Muscle layer of duodenum (tissue), 2 donors: ENCODE measurements around the gene NR0B1.

Source experiments
- H3K27ac ChIP-seq: one replicate; pipeline ENCODE4 v1.7.0; 2013; ENCODE audit warnings: mild to moderate bottlenecking, low read length
- H3K27me3 ChIP-seq: one replicate; pipeline ENCODE4 v1.7.0; 2013; ENCODE audit warnings: low read depth, mild to moderate bottlenecking, control low read depth, low read length
- H3K36me3 ChIP-seq, 2 donors: one replicate each; pipeline ENCODE4 v1.7.0; 2013; ENCODE audit warnings: low read length in 2 of 2, control low read depth in 1 of 2, mild to moderate bottlenecking in 1 of 2; ENCODE audit not compliant: insufficient read depth in 2 of 2, control insufficient read depth in 1 of 2
- H3K4me1 ChIP-seq, 2 donors: one replicate each; pipeline ENCODE4 v1.7.0; 2013; ENCODE audit warnings: low read length in 2 of 2, mild to moderate bottlenecking in 2 of 2, control low read depth in 1 of 2, moderate library complexity in 1 of 2; ENCODE audit not compliant: insufficient read depth in 2 of 2, control insufficient read depth in 1 of 2
- H3K4me3 ChIP-seq, 2 donors: one replicate each; pipeline ENCODE4 v1.7.0; 2013; ENCODE audit warnings: low read length in 2 of 2, low read depth in 1 of 2, mild to moderate bottlenecking in 1 of 2
- H3K9me3 ChIP-seq, 2 donors: one replicate each; pipeline ENCODE4 v1.7.0; 2013; ENCODE audit warnings: low read length in 2 of 2, control low read depth in 1 of 2, mild to moderate bottlenecking in 1 of 2; ENCODE audit not compliant: control insufficient read depth in 1 of 2
- donor health status: healthy.

Gene NR0B1

DNA sequence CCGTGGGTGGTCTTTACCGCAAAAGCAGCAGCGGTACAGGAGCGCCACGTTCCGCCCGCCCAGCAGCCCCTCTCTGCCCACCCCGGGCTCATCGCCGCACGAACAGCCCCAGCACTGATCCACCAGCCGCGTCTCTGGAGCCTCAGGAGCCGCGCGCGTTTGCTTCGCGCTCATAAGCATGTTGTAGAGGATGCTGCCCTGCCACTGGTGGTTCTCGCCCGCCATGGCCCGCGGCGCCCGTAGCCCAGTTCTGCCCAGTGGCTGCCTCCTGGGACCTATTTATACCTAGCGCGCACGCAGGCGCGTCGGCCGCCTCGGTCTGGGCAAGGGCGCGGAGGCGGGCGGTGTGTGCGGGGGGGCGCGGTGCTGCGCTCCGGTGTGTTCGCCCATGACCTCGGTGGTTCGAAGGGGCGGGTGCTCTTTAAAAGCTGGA lies at the start of gene NR0B1:
NR0B1 (minus strand) TSS at position 252 of the 433 bp plus-strand sequence; CDS start at position 225, 27 bp downstream.
- Histone ChIP-seq H3K4me3 (peak within 1 kb of the TSS in 1 of 2 donors; percentile 46), H3K4me1 (peaks cover 0 to 8% of the 10 kb centered on the region in 2 donors), H3K27me3 (no peaks in the 10 kb centered on the region), H3K9me3 (no peaks in the 10 kb centered on the region), H3K27ac (no peak within 1 kb of the TSS), H3K36me3 (no peaks in the 10 kb centered on the region)

DNA sequence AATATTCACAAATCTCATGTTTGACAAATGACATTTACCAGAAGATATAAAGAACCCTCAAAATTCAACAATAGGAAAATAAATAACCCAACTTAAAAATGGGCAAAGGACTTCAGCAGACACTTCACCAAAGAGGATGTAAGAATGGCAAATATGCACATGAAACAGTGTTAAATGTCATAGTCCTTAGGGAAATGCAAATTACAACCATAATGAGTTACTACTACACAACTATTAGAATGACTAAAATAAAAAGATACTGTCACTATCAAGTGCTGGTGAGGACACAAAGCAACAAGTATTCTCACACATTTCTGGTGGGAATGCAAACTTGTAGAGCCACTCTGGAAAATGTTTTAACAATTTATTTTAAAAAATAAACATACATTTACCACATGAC lies 40.8 kb upstream of the NR0B1 start:
- Histone ChIP-seq H3K9me3 (peaks cover 0 to 3% of the 10 kb centered on the region in 2 donors), H3K27me3 (no peaks in the 10 kb centered on the region), H3K4me1 (no peaks in the 10 kb centered on the region), H3K27ac (no peak overlapping the region), H3K36me3 (no peaks in the 10 kb centered on the region), H3K4me3 (no peak overlapping the region)

DNA sequence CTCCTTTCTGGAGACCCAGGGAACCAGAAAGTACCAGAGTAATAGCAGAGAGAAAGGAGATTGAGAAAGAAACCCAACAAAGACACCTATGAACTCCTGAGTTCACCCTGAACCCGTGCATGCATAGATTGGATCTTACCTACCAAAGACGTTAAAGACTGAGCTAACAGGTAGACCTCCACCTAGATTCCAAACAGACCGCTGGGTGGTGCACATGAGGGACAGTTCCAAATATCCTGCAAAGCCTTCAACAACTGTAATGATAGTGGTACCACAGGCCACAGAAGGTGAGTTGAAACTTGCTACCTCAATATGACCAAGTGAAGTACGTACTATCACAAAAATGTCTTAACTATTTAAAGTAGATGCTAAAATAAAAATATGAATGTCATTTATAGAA lies 34.0 kb upstream of the NR0B1 start:
- no peak overlapping the region for H3K27ac ChIP-seq
- H3K9me3 ChIP-seq, result no peaks in the 10 kb centered on the region
- H3K27me3 ChIP-seq, result no peaks in the 10 kb centered on the region
- no peaks in the 10 kb centered on the region for H3K36me3 ChIP-seq
- H3K4me1 ChIP-seq, result no peaks in the 10 kb centered on the region
- H3K4me3 ChIP-seq, result no peak overlapping the region

- no peaks in the 10 kb centered on the region for H3K4me1 ChIP-seq
- no peaks in the 10 kb centered on the region for H3K36me3 ChIP-seq
- no peaks in the 10 kb centered on the region for H3K9me3 ChIP-seq
- no peak overlapping the region for H3K27ac ChIP-seq
- H3K4me3 ChIP-seq, result no peak overlapping the region
- no peaks in the 10 kb centered on the region for H3K27me3 ChIP-seq
Observed at GRCh38 chrX:30340753-30341152, 31.6 kb upstream of the NR0B1 start.

DNA sequence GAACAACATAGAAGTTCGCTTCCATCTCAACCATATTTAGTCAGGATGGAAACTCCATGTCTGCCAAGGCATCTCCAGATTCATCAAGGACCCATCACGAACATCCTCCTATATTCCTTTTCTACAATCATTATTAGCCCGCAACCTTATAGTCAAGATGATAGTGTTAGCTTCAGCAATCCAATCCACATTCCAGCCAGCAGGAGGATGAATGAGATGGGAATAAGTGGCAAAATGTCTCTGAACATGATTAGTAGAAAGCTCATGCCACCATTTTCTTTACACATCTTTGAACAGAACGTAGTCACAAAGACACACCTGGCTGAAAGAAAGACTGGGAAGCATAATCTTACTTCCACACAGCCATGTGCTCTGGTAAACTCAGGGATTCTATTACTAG lies 18.6 kb upstream of the NR0B1 start:
- no peak overlapping the region for H3K4me3 ChIP-seq
- no peaks in the 10 kb centered on the region for H3K9me3 ChIP-seq
- H3K27ac ChIP-seq, result no peak overlapping the region
- no peaks in the 10 kb centered on the region for H3K36me3 ChIP-seq
- no peaks in the 10 kb centered on the region for H3K27me3 ChIP-seq
- H3K4me1 ChIP-seq, result no peaks in the 10 kb centered on the region

GRCh38 chrX:30317308-30317707 lies 8.1 kb upstream of the NR0B1 start:
- no peak overlapping the region for H3K4me3 ChIP-seq
- no peaks in the 10 kb centered on the region for H3K4me1 ChIP-seq
- no peaks in the 10 kb centered on the region for H3K9me3 ChIP-seq
- no peaks in the 10 kb centered on the region for H3K36me3 ChIP-seq
- no peak overlapping the region for H3K27ac ChIP-seq
- no peaks in the 10 kb centered on the region for H3K27me3 ChIP-seq

DNA sequence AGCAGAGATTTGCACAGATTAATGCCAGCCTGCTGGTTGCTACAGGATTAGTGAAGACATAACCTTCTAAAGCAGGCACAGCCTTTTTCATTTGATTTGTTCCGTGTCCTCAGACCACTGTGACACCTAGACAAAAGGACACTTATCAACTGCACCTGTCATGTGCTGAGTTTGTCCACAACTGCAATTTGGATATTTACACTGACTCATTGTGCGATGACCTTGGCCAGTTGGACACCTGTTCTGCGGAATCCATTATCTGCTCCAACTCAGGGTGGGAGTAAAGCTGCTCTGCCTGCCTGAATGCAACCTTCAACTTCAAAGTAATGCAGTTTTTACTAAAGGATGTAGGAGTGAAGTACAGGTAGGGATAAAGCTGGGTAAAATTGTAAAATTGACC lies 4.1 kb upstream of the NR0B1 start:
- Histone ChIP-seq H3K27ac (no peak overlapping the region), H3K4me1 (peaks cover 0 to 7% of the 10 kb centered on the region in 2 donors), H3K9me3 (no peaks in the 10 kb centered on the region), H3K27me3 (no peaks in the 10 kb centered on the region), H3K36me3 (no peaks in the 10 kb centered on the region), H3K4me3 (no peak overlapping the region)

- Histone ChIP-seq H3K9me3 (no peaks in the 10 kb centered on the region), H3K4me3 (no peak overlapping the region), H3K36me3 (no peaks in the 10 kb centered on the region), H3K4me1 (peaks cover 0 to 8% of the 10 kb centered on the region in 2 donors), H3K27ac (no peak overlapping the region), H3K27me3 (no peaks in the 10 kb centered on the region)
Observed at GRCh38 chrX:30312858-30313257, 3.7 kb upstream of the NR0B1 start.

- H3K4me1 ChIP-seq, result peaks cover 0 to 8% of the 10 kb centered on the region in 2 donors
- H3K27ac ChIP-seq, result no peak overlapping the region
- H3K36me3 ChIP-seq, result no peaks in the 10 kb centered on the region
- no peaks in the 10 kb centered on the region for H3K27me3 ChIP-seq
- no peaks in the 10 kb centered on the region for H3K9me3 ChIP-seq
- no peak overlapping the region for H3K4me3 ChIP-seq
Observed at GRCh38 chrX:30310429-30311206, 1.4 kb upstream of the NR0B1 start.

GRCh38 chrX:30308263-30309138 lies 689 bp downstream of the NR0B1 start:
- Histone ChIP-seq H3K9me3 (no peaks in the 10 kb centered on the region), H3K27ac (no peak overlapping the region), H3K27me3 (no peaks in the 10 kb centered on the region), H3K4me3 (peak overlapping the region in 1 of 2 donors; percentile 46), H3K4me1 (peaks cover 0 to 8% of the 10 kb centered on the region in 2 donors), H3K36me3 (no peaks in the 10 kb centered on the region)

- no peak overlapping the region for H3K4me3 ChIP-seq
- H3K36me3 ChIP-seq, result no peaks in the 10 kb centered on the region
- H3K27me3 ChIP-seq, result no peaks in the 10 kb centered on the region
- no peaks in the 10 kb centered on the region for H3K9me3 ChIP-seq
- no peak overlapping the region for H3K27ac ChIP-seq
- peaks cover 0 to 8% of the 10 kb centered on the region in 2 donors for H3K4me1 ChIP-seq
Observed at GRCh38 chrX:30307466-30307865, 1.7 kb downstream of the NR0B1 start.
